ENCODE measurements around the gene NHLRC1. TPM values are rescaled to one million over a fixed set of nuclear protein-coding genes. Genes with fewer than 3 reads are reported as not detected.

Gene NHLRC1
- total and polyA plus RNA-seq, 10 of the 15 experiments (the other 5 are each of a cell fraction or from before 2014, with no cell fraction given) = 0.04 to 0.22 (median 0.12) TPM; not detected in 2

- TF ChIP-seq ZNF592 (IDR thresholded peaks at IDR 0.05) = no peak
Measured at GRCh38 chr6:18160911-18161310, 38.4 kb upstream of the NHLRC1 start (continued).

GRCh38 chr6:18155864-18156421 lies 33.5 kb upstream of the NHLRC1 start:
- peak overlapping the region; percentile 81 for H3K27ac ChIP-seq (ENCODE audit: control insufficient read depth, insufficient read depth)
- peaks cover 6% of the 10 kb centered on the region for H3K79me2 ChIP-seq (ENCODE audit: control insufficient read depth, insufficient read depth, low read length)
- no TSS peak for BruUV-seq (replicated peaks)
- FAIRE-seq (peak; percentile 86), ATAC-seq (peak; percentile 53), DNase-seq (ENCODE audit: low read depth, low spot score) (peak; percentile 55)
- WGBS (ENCODE audit: insufficient coverage, insufficient replicate concordance, low lambda C conversion rate, missing lambda C conversion rate) = 2% methylated on average over 25 of the region's 26 CpGs
- peak overlapping the region; percentile 82 for H2AFZ ChIP-seq (ENCODE audit: control insufficient read depth, low read depth, low read length)
- H3K36me3 ChIP-seq (ENCODE audit: control insufficient read depth in 2 of 2, insufficient read depth in 2 of 2, low read length in 1 of 2) = no peaks in the 10 kb centered on the region
- no peaks in the 10 kb centered on the region for H4K20me1 ChIP-seq (ENCODE audit: control insufficient read depth, insufficient read depth)
- H3K4me2 ChIP-seq (ENCODE audit: control insufficient read depth, insufficient read depth) = peak overlapping the region; percentile 98
- in situ Hi-C loops (cut with MboI) (no loop called here), intact Hi-C loops (cut with micrococcal nuclease; ENCODE audit: unreplicated experiment) (loop anchor here (2.0 to 10.0 kb wide), 3 partner anchors 55 to 451 kb away; partner anchors contain the start of gene NUP153)
- peaks cover 9% of the 10 kb centered on the region for H3K4me1 ChIP-seq (ENCODE audit: control insufficient read depth, insufficient read depth, low read length)
- SMC1A ChIA-PET (ENCODE audit: uncharacterized antibody, unreplicated experiment) = interaction anchor here (1.1 to 1.9 kb wide), 4 partner anchors 57 to 104 kb away, joined by 3 to 7 read pairs (median 6); no protein-coding TSS in a partner anchor
- peak overlapping the region; percentile 74 for H3K4me3 ChIP-seq
- peak overlapping the region; percentile 81 for H3K9ac ChIP-seq (ENCODE audit: control insufficient read depth, insufficient read depth, low read length)
- CTCF ChIA-PET = interaction anchor here (1.1 to 1.2 kb wide), 2 partner anchors 58 to 109 kb away, joined by 3 read pairs; partner anchors contain the start of gene DEK
- RAD21 ChIA-PET (ENCODE audit: unreplicated experiment) = interaction anchor here (0.9 to 1.6 kb wide), 6 partner anchors 11 to 452 kb away, joined by 3 to 5 read pairs (median 3); partner anchors contain the start of gene DEK
- no peaks in the 10 kb centered on the region for H3K9me3 ChIP-seq (replicated peaks; ENCODE audit: control insufficient read depth, insufficient read depth, low read length)
- no peaks in the 10 kb centered on the region for H3K27me3 ChIP-seq (replicated peaks in 1 of 2; ENCODE audit: control insufficient read depth in 2 of 2, insufficient read depth in 2 of 2, low read length in 1 of 2)
- POLR2A ChIA-PET = interaction anchor here (0.6 to 1.6 kb wide), 6 partner anchors 10 to 1676 kb away, joined by 3 to 6 read pairs (median 4); no protein-coding TSS in a partner anchor
- 0 out of 2 replicates have a peak, but pooled peaks have one; percentile 38 for TF ChIP-seq CBX5 (IDR thresholded peaks at IDR 0.05; ENCODE audit: low read depth)
- TF ChIP-seq, protein P1, sequence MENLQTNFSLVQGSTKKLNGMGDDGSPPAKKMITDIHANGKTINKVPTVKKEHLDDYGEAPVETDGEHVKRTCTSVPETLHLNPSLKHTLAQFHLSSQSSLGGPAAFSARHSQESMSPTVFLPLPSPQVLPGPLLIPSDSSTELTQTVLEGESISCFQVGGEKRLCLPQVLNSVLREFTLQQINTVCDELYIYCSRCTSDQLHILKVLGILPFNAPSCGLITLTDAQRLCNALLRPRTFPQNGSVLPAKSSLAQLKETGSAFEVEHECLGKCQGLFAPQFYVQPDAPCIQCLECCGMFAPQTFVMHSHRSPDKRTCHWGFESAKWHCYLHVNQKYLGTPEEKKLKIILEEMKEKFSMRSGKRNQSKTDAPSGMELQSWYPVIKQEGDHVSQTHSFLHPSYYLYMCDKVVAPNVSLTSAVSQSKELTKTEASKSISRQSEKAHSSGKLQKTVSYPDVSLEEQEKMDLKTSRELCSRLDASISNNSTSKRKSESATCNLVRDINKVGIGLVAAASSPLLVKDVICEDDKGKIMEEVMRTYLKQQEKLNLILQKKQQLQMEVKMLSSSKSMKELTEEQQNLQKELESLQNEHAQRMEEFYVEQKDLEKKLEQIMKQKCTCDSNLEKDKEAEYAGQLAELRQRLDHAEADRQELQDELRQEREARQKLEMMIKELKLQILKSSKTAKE (IDR thresholded peaks at IDR 0.05; ENCODE audit: low read depth, poor library complexity, severe bottlenecking) = peak; percentile 33
- TF ChIP-seq MEF2A (IDR thresholded peaks at IDR 0.05; ENCODE audit: insufficient read depth, low read depth, low read length) = 0 out of 2 replicates have a peak, but pooled peaks have one; percentile 36
- peak; percentile 70; the same call in 1 of the 2 replicates for TF ChIP-seq RELB (IDR thresholded peaks at IDR 0.05; ENCODE audit: low read depth)
- TF ChIP-seq FOXK2 (IDR thresholded peaks at IDR 0.05) = no peak
- TF ChIP-seq NFIC (IDR thresholded peaks at IDR 0.05; ENCODE audit: low read depth, low read length) = peak; percentile 65; the same call in 1 of the 2 replicates
- TF ChIP-seq, protein P2, sequence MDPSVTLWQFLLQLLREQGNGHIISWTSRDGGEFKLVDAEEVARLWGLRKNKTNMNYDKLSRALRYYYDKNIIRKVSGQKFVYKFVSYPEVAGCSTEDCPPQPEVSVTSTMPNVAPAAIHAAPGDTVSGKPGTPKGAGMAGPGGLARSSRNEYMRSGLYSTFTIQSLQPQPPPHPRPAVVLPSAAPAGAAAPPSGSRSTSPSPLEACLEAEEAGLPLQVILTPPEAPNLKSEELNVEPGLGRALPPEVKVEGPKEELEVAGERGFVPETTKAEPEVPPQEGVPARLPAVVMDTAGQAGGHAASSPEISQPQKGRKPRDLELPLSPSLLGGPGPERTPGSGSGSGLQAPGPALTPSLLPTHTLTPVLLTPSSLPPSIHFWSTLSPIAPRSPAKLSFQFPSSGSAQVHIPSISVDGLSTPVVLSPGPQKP (IDR thresholded peaks at IDR 0.05; ENCODE audit: low read depth, low read length) = no peak
- TF ChIP-seq NFXL1 (IDR thresholded peaks at IDR 0.05; ENCODE audit: borderline replicate concordance) = no peak
- TF ChIP-seq BRCA1 (IDR thresholded peaks at IDR 0.05; ENCODE audit: low read depth, low read length) = no peak
- peak; percentile 75 for TF ChIP-seq RUNX3 (IDR thresholded peaks at IDR 0.05; ENCODE audit: low read length)

Measured in GM12878 (cell line).